GM18868 (cell line): ENCODE measurements around the gene ERICH2.

ENCODE experiments used
- ATAC-seq: cut with Tn5 transposase; IDR thresholded peaks from one replicate; pipeline ENCODE4 v1.9.1; 2021; ENCODE audit warnings: mild to moderate bottlenecking, moderate library complexity; ENCODE audit not compliant: unreplicated experiment

The ERICH2 gene

DNA sequence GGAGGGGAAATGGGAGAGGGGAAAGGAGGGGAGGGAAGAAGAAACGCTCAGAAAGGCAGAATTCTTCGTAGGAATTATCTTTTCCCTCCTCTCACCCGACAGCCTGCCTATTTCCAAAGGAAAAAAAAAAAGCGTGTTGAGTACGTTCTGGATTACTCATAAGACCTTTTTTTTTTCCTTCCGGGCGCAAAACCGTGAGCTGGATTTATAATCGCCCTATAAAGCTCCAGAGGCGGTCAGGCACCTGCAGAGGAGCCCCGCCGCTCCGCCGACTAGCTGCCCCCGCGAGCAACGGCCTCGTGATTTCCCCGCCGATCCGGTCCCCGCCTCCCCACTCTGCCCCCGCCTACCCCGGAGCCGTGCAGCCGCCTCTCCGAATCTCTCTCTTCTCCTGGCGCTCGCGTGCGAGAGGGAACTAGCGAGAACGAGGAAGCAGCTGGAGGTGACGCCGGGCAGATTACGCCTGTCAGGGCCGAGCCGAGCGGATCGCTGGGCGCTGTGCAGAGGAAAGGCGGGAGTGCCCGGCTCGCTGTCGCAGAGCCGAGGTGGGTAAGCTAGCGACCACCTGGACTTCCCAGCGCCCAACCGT lies 46.4 kb downstream of the ERICH2 start, which contains the start of gene GAD1:
GAD1 (plus strand) TSS at position 384 of the 589 bp plus-strand sequence. CDS start 1,705 bp downstream, outside the sequence.
- ATAC-seq = peak; percentile 48

DNA sequence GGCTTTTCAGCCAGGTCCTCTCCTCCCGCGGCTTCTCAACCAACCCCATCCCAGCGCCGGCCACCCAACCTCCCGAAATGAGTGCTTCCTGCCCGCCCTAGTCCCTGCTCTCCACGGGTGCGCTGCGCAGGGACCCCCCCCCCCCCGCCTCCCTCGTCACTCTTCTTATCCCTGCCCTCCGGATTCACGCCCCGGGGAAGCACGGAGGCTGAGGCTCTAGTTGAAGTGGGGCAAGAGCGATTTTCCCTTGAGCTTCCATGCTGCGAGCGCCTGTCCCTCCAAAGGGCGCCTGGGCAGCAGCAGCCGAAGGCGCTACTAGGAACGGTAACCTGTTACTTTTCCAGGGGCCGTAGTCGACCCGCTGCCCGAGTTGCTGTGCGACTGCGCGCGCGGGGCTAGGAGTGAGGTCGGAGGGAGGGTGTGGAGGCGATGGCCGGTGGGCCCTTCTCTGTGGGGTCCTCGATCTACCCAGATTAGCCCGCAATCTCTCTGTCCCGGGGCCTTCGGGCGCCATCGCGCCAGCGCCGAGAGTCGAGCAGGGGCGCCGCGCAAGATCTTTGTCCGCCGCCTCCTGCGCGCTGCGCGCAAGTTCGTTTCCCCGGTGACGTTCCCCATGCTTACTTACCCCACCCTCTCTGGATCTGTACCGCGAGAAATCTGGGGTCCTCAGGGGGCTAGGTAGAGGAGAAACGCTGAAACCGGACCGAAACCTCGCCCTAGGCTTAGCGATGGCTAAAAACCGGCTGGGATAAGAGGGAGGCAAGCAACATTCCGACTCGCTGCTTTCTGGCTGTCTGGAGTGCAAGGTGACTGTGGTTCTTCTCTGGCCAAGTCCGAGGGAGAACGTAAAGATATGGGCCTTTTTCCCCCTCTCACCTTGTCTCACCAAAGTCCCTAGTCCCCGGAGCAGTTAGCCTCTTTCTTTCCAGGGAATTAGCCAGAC lies 47.2 kb downstream of the ERICH2 start:
- no peak for ATAC-seq

DNA sequence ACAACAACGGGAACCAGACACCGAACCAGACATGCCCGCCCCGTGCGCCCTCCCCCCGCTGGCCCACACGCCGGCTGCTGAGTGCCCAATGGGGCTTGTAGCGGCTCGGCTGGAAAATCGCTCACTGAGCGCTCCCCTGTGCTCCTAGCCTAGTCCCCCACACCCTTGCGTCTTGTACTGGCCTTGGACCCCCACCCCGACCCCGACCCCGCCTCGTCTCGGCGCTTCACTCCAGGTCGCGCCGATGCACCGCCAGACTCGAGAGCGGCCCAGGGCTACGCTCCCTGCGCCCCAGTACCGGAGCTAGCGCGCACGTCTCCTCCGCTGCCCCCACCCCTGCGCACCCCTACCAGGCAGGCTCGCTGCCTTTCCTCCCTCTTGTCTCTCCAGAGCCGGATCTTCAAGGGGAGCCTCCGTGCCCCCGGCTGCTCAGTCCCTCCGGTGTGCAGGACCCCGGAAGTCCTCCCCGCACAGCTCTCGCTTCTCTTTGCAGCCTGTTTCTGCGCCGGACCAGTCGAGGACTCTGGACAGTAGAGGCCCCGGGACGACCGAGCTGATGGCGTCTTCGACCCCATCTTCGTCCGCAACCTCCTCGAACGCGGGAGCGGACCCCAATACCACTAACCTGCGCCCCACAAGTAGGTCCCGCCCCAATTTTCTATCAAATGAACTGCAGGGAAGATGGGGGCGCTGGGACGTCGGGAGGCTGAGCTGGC lies 48.0 kb downstream of the ERICH2 start:
- ATAC-seq = no peak

DNA sequence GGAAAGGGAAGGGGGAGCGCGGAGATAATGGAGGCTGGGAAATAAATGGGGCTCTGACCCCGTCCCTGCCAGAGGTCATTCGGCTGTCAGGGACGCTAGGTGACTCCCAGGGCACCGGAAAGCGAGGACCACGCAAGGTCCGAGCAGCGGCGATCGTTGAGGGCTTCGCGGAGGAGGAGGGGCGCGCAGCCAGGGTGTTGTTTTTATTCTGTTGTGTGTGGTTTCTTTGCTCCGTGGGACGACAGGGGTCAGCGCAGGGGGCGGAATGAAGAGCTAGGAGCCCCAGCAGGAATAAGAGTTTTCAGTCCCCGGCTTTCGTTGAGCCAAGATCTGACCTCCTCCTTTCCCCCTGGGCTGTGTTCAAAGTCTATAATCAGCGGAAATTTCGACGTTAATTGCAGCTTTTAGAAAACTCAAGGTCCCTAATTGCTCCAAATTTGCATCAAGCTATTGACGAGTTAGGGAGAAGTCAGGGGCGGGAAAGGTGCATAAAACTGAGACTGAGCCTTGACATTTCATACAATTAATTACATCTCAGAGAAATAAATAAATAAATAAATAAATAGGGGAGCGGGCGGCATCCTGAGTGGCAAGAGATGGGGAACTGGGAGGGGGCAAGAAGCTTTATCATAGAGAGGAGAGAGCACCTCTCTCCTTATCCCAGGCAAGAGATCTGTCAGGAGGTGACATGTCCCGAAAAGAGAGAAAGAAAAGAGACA lies 48.7 kb downstream of the ERICH2 start:
- ATAC-seq = no peak

DNA sequence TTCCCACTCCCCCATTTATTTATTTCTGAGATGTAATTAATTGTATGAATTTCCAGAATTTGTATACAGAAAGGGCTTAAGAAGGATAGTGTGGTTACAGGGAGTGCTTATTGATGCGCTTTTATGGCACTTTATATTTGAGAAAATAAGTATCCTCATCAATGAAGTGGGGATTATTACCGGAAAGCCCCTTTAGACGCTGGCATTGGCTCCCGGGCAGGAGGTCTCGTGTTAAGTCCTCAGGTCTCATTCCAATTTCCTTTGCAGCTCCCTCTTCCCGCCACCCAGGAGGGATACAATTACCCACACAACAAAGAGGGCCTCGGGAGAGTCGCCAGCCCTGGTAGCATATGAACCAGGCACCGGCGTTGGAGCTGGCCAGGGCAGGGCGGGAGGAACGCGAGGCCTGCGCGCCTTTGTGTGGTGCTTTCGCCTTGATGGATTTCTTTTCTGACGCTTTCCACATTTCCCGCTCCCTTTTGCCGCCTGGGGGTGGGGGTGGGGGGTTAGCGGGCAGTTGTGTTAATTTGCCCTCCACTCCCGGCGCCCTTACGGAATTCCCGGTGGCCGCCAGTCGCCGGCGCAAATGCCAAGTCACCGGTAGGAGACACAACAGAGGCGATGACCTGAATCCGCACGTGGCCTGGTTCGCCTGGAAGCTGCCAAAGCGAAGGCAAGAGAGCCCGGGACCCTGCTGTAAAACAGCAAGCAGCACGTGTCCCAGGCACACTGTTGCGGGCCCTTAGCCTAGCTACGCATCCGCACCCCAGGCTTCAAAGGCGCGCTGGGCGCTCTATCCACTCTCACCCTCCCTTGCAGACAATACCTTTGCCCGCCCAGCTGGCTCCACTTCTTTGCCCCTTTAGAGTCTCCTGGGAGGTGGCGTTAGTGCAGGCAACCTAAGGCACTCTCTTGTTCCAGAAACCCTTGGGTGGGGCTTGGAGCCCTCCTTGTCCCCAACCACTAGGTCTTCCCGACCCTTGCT lies 49.8 kb downstream of the ERICH2 start:
- no peak for ATAC-seq

DNA sequence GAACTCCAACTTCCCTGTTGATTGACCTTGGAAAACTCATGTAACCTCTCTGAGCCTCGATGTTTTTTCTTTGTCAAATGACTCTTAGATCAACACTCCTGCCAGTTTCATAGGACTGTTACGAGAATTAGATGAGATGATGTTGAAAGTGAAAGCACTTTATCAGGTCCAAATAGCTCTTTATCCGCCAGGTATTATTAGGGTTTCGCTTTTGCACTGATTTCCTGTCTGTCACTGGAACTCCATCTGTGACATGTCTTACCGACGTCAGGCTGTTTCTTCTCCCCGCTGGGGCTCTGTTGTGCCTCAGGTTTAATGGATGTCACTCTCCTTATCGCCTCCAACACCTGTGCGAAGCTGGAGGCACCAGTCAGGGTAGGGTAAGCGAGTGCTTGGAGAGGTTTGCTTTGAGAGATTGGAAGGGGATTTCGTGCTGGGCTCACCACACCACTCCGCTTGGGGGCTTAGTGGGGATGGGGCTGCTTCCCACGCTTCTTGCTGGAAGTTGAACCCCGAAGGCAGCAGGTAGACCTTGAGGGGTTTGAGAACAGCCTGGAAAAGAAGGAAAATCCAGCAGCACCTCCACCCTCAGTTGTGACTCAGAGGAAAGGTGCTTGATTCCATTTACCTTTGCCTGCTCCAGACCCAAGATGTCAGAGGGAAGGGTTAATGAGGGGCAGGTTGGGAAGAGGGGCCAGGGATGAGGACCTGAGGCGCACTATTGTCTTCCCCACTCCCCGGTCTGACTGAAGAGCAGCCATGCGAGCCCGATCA lies 50.8 kb downstream of the ERICH2 start:
- ATAC-seq = peak; percentile 50

DNA sequence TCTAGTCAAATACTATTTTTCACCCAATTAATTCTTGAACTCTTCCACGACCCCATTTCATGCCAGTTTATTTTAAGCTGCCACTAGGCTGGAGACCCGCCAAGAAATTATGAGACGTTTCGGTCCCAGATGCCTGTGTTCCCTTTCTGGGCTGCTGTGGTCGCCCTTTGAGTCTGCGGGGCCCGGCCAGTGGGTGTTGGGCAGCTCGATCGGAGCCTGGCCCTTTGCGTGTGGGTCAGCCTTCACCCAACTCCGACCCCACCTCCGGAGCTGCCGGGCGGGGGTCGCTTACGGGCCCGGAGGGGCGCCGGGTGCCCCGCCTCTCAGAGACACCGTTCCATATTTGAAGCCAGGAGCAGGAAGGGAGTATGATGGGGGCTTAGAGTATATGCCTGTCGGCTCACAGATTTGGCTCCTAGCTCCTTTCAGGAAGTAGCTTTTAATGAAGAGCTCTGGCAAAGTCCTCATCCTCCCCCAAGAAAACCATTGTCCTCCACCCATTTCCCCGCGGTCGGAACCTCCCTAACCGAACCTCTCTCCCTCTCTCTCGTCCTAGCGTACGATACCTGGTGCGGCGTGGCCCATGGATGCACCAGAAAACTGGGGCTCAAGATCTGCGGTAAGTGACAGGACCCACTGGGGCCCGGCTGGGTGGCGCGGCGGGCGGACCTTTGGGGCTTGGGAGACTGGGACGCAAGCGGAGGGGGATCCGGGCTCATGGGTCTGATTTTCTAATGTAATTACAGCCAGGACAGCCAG lies 51.5 kb downstream of the ERICH2 start:
- no peak for ATAC-seq

DNA sequence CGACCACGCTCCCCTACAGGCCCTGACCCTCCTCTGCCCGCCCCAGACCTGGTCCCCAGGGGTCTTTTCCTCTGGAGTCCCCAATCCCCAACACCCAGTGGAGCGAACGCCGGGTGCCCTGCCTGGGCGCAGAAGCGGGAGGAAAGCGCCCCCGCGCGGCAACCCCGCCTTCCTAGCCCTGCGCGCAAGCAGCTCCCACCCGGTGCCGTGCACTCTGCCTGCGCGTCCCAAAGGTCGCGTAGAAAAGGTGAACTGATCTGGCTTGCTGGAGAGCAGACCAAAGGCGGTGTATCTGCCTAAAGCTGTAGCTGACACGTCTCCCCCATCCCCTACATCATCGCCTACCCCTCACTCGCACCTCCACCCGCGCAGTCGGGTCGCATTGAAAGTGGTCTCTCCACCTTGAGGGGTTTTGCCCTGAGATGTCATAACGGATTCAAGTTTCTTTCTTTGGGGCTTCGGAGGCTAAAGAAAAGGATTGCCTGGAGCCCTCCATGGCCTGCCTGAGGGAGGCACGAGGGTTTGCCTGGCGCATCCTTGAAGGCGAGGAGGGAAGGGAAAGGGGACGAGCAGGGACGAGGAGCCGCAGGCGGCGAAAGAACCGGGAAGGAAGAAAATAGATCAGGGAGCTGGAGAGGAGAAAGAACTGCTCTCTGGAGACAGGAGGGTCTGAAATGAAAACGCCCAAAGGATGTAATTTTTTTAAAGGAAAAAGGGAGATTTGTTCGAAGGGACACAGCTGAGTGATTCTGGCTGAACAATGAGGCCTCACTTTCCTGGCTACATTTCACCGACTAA lies 52.3 kb downstream of the ERICH2 start:
- no peak for ATAC-seq

DNA sequence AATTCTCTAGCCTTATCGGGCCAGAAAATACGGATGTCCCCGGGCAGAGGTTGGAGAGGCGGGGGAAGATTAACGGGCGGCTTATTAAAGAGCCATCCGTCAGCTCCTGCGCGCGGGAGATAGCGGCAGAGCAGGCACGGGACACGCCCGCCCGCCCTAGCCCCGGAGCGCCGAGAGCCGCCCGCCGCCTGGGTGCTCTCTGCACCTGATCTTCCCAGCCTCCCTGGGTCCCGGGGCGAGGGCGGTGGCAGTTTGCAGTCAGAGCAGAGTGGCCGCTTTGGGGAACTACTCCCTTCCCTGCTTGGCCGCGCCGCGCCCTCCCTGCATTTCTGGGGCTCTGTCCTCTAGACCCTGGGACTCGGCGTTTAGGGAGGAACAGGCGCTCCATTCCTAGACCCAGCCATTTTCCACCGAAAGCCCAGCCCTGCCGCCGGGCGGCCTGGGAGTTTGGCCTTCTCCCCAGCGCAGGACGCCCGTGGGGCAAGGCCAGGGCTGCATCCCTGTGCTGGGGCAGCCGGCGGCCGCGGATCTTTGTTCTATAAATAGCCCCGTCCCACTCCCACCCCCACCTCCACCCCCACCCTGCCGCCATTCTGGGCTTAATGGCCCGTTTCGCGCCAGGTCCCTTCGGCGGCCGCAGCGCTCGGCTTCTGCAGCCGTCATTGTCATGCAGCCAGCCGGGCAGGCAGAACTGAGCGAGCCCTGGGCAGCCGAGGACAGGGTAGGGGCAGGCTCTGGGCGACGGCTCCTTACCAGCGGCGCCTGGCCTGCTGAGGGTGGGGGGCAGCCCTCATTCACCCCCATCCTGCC lies 53.1 kb downstream of the ERICH2 start:
- ATAC-seq = no peak

DNA sequence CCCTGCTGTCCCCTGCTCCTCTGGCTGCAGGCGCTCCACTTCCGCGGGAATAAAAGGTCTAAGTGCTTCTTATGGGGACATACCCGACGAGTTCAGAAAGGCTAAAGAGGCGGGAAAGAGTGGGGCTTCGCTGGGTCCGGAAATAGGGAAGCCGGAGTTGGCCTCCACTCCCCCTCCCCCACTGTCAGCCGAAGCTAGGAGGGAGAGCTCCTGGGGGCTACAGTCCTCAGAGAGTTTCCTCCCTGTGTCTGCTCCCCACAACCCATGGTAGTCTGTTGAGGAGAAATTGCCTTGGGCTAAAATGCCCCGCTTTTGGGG lies 53.7 kb downstream of the ERICH2 start:
- ATAC-seq = no peak

DNA sequence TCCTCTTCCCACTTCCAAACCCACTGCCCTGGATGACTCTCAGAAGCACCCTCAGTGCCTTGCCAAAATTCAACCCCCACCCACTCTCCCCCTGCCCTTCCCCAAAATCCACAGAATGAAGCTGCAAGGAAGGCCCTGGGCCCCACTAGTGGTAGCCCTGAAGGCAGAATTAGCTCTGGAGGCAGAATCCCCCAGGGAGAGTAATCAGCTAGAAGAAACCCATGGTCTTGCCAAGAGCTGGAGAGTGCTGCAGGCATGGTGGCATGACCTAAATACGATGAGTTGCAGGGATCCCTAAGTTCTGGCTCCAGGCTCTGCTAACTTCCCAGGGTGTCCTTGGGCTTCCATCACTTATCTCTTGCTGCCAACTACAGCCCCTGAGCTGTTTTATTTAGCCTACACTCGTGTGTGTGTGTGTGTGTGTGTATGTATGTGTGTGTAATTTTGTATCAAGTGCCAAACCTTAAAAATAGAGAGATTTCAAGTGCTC lies 54.4 kb downstream of the ERICH2 start:
- no peak for ATAC-seq

DNA sequence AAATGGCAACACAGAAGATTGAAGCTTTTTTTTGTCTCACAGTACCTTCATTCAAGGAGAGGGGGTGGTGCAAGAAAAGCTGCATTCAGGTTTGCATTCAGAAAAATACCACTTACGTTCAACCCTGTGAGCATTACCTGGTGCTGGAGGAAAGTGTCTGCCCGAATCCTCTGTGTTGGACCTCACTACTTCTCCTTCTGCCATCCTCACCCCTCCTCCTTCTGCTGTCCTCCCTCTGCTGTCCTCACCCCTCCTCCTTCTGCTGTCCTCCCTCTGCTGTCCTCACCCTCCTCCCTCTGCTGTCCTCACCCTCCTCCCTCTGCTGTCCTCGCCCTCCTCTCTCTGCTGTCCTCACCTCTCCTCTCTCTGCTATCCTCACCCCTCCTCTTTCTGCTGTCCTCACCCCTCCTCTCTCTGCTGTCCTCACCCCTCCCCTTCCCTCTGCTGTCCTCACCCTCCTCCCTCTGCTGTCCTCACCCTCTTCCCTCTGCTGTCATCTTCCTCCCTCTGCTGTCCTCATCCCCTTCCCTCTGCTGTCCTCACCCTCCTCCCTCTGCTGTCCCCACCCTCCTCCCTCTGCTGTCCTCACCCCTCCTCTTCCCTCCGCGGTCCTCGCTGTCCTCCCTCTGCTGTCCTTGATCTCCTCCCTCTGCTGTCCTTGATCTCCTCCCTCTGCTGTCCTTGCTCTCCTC lies 57.8 kb downstream of the ERICH2 start:
- no peak for ATAC-seq

DNA sequence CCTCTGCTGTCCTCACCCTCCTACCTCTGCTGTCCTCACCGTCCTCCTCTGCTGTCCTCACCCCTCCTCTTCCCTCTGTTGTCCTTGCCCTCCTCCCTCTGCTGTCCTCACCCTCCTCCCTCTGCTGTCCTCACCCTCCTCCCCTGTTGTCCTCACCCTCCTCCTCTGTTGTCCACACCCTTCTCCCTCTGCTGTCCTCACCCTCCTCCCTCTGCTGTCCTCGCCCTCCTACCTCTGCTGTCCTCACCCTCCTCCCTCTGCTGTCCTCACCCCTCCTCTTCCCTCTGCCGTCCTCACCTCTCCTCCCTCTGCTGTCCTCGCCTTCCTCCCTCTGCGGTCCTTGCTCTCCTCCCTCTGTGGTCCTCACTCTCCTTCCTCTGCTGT lies 58.3 kb downstream of the ERICH2 start:
- no peak for ATAC-seq

DNA sequence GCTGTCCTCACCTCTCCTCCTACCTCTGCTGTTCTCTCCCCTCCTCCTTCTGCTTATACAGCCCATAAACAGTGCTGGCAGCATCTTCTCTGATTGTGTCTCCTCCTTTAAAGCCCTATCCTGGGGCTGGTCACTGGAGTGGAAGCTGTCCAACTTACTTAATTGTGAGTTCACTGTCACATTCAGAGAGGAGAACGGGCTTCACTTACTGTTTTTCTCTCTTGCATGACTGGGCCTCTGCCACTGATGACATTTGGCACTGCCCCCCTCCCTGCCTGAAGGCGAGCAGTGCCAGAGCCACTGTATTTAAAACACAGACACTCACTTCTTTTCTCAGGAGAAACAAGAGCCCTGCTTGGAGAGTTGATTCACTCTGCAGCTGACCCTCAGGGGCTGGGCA lies 58.9 kb downstream of the ERICH2 start:
- no peak for ATAC-seq

DNA sequence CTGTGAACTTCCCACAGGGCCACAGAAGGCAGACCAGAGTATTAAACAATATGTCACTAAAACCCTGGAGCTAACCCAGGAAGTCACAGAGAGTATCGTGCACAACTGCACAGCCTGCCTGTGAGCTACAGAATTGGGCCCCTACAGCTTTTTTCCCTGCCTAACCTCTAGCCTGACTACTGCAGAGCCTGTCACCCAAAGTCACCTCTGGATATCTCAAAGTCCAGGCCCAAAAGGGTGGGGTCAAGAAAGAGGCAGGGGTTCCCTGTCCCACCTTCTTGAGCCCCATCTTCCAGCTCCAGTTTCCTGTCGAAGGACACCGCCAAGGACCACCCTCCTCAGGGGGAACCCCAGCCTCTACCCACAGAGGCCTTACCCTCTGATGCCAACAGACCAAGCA lies 60.0 kb downstream of the ERICH2 start:
- no peak for ATAC-seq

DNA sequence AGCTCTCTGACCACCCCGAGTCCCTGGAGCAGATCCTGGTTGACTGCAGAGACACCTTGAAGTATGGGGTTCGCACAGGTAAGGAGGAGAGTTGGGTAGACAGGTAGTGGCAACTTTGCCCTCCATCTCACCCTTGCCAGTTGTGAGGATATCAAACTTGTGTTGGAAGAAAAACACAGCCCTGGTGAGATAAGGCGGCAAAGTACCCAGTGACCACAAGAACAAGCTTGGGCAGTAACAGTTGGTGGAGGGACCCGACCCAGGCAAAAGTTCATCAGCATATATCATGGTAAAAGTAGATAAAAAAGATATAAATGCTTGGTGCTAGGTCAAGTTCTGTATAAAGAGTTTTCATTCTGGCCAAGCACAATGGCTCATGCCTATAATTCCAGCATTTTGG lies 60.9 kb downstream of the ERICH2 start:
- no peak for ATAC-seq
